Nucleus accumbens (tissue), 56 donors: ENCODE data around the gene FUT7.

Experiments used
- DNase-seq, 56 donors: peaks; one replicate each; lab custom pipeline; 2025; lab: John Stamatoyannopoulos, UW

Gene FUT7

DNA sequence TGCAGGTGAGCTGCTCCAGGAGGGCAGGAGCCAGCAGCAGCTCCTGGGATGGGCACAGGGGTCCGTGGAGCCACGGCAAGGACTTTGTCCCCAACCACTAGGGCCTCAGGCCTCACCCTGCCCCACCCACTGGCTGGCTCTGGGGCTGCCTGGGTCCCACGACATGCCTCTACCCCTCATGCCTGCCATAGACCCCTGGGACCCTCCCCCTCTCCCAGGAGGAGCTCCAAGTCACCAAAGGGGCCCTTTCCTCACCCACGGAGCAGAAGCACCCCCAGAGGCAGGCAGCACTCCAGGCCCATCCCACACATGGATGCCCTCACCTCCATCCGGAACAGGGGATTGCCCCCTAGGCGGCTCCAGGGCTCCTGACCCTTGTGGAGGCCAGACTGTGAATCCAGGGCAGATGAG, 10.3 kb downstream of the FUT7 start:
- no peak for DNase-seq

DNA sequence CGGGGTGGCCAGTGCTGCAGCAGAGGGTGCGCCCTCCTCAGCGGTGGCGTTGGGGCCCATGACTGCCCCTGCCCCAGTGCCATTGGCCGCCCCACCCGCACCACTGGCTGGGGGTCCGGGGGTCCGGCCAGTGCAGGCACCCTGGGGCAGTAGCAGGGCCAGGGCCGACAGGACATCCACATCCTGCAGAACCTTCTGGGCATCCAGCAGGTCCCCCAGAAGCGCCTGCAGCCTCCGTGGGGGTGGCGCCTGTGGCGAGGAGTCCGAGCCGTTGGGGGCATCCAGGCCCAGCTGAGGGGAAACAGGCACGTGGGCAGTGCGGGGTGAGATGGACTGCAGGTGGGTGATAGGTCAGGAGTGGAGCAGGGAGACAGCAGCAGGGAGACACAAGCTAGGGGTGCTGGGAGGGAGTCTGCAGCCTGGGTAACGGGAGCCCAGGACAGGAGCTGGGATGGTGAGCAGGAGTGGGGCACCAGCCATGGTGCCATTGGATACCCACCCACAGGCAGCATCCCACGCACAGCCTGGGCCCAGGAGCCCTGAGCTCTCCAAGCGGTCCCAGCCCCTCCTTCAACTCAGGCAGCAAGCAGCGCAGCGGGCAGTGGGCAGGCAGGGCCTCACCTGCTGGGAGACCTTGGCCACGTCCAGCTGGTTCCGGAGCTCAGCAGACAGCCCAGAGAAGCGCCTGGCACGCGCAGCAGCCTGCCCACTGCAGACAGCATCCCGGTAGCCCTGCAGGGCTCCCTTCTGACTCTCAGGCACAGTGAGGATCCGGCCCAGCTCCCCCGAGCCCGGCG, 10.9 kb downstream of the FUT7 start:
- DNase-seq = no peak

DNA sequence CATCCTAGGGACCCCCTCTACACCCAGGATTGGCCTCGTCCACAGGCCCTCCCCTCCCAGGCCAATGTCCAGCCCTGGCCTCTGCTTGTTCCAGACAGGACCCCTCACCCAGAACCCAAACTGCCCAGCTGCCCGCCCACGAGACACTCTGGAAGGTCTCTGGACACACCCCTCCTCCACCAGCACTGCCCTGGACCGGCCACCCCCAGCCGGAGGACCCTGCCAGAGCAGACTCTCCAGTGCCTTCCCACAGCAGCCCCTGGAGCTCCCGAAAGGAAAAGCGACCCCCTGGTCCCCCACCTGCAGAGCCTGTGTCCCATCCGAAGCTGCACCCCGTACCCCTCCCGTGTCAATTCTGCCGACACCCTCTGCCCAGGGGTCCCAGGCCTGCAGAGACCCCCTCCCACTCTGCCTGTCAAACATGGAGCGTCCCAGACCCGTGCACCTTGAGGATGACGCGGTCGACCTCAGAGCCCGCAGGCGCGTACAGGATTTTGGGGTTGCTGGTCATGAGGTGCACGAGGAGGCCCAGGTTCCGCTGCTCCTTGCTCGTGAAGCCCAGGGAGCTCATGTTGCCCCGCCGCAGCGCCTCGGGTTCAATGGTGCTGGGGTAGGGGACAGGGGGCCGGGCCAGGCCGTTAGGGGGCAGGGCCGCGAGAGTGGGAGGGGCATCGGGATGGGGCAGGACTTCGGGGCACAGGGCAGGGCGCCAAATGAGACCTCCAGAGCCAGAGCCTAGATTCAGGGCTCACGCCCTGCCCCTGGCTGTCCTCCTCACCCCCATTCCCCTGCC, 11.8 kb downstream of the FUT7 start:
- DNase-seq = no peak

DNA sequence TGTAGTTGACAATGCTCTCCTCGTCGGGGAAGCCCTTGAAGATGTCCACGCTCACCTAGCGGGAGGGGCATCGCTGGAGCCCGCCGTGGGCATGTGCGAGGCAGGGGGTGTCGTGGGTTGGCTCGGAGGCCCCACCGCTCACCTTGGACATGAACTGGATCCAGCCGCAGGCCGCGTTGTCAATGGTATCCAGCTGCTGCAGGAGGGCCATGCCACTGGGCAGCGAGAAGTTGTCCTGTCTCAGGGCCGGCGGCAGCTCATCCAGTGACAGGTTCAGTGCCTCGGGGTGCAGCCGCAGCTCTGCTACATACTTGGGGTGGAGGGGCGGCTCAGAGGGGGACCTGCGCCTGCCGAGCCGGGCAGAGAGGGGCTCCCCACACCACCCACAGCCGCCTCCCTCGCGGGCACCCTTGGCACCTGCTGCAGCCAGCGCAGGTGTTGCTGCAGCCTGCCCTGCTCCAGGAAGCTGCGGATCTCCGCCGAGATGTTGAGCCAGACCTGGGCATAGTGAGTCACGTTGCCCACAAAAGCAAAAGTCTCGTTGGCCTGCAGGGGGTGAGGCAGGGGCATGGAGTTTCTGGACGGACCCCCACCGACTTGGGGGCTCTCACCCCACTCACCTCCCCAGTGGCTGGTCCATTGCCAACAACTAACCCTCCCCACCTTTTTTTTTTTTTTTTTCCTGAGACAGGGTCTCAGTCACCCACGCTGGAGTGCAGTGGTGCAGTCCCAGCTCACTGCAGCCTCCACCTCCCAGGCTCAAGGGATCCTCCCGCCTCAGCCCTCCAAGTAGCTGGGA, 12.9 kb downstream of the FUT7 start:
- no peak for DNase-seq

DNA sequence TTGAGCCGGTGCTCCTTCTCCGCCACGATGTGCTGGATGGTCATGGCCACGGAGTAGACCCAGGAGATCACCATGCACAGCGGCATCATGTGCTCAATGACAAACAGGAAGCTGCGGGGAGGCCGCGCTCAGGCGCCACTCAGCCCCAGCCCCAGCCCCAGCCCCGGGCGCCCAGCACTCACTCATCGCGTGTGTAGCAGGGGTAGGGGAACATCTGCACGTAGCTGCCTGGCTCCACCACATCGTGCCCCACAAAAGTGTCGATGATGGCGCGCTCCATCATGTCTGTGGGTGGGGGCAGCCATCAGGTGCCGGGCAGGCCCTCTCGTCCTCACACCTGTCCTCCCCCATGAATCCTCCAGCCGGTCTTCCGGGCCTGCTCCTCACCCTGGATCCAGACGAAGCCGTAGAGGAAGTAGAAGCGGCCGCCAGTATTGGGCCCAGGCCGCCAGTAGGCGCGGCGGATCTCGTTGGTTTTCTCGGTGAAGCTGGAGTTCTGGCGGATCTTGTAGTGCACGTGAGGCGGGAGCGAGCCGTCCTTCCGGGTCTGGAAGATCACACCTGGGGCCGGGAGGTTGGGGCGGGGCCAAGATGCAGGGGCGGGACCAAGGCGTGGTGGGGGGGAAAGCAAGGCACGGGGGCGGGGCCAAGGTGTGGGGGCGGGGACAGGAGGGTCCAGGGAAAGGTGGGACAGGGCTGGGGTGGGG, 13.9 kb downstream of the FUT7 start:
- no peak for DNase-seq

DNA sequence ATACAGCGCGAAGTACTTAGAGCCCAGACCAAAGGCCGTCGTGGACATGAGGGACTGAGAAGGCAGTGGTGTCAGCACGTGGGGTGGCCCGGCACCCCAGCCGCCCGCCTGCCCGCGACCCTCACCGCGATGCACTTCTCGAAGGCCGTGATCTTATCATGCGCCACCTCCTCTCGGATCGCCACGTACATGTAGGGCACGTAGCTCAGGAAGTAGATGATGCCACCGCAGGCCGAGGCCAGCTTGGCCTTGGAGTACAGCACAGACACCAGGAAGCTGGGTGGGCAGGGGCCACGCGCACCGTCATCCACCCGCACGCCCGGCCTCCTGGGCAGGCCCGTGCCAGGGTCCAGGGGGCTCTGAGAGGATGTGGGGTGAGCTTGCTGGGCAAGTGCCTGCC, 14.8 kb downstream of the FUT7 start:
- no peak for DNase-seq

DNA sequence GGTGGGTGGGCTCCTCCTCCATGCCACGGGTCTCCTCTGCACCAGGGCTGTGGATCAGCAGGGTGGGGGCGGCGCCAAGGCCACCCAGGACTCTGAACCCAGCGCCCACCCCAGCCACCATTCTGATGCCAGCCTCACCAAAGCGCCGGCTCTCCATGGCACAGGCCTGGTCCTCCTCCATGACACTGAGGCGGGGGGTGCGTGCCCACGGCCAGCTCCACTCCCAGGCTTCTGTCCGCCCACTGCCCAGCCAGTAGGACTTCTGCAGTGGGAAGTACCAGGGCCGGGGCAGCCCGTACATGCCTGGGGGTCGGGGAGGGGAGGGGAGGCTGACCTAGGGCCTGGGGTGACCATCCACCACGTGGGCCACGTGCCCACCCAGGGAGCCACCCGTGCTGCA, 15.5 kb downstream of the FUT7 start:
- no peak for DNase-seq

DNA sequence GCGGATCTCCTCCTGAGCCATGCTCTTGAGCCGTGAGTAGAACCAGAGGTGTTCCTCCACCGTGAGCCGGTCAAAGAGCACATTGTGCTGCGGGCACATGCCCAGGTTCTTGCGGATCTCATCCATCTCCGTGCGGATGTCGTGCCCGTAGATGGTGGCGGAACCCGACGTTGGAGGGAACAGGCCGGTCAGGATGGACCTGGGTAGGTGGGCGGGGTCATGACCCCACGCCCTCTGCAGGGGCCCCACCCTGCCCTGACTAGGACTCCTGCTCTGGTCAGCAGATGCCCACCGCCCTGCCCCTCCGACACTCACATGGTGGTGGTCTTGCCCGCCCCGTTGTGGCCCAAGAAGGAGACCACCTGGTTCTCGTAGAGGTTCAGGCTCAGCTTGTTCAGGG, 15.9 kb downstream of the FUT7 start:
- DNase-seq = no peak

DNA sequence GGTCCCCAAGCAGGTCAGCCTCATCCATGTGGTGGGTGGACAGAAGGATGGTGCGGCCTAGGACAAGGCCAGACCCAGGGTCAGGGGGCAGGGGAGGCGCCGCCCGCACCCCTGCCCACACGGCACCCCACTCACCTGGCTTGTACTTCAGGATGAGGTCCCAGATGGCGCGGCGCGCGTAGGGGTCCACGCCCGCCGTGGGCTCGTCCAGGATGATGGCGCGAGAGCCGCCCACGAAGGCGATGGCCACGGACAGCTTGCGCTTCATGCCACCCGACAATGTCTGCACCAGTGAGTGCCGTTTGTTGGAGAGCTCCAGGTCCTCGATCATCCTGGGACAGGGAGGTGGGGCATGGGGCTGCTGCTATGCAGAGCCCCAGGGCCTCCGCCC, 16.4 kb downstream of the FUT7 start:
- no peak for DNase-seq

DNA sequence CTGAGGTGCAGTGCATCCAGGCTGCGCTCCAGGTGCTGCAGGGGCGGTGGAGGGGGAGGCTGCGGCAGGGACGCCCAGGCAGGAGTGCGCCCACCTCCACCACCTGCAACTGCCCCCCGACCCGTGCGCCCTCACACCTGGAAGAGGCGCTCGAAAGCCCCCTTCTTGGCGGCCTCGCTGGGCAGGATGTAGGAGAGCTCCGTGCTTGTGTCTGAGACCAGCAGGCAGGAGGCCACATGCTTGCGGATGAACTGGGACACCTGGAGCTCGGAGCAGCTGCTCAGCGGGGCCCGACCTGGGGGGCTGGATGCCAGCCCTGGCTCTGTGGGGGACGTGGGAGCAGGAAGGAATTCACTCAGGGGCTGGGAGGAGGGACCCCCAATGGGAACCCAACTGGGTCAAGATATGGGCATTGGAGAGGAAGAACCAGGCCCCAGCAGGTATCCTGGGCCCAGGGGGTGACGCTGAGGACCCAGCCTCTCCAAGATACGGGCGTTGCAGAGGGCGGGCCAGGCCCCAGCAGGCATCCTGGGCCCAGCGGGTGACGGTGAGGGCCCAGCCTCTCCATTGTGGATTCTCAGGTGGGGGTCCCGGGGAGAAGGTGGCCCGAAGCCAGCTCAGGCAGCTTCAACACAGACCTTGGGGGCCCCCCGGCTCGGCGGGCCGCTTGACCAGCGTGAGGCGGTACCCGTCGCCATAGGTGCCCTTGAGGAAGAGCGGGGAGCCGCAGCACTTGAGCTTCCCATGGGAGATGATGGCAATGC, 16.9 kb downstream of the FUT7 start:
- no peak for DNase-seq

DNA sequence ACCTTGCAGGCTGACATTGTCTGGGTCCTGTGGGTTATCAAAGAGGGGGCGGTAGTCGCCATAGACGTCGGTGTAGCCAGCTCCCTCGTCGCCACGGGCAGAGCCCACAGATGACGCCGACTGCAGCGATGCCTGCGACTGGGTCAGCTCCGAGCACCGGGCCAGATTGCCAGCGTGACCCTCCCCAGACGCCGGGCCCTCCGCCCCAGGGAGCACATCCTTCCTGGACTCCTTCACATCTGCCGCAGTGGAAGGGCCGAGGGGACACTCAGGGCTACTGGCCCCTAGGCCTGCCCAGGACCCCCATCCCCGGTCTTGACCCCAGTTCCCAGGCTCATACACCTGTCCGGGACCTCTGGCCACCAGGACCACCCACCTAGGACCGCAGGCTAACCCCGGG, 17.7 kb downstream of the FUT7 start:
- DNase-seq = no peak

DNA sequence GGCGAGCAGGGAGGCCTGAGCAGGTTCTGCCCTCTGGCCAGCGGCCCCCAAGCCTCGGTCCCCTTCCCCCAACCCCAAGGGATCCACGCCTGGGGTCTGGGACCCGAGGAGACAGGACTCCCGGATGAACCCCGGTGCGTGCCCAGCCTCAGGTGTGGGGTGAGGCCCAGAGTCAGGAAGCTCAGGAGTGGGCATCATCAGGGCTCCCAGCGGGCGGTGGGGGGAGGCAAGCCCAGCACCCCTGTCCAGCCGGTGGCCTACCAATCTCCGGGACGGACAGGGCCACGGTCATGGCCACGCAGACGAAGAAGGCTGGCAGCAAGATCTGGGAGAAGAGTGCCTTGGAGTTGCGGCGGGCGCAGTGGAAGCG, 18.3 kb downstream of the FUT7 start:
- DNase-seq = no peak

DNA sequence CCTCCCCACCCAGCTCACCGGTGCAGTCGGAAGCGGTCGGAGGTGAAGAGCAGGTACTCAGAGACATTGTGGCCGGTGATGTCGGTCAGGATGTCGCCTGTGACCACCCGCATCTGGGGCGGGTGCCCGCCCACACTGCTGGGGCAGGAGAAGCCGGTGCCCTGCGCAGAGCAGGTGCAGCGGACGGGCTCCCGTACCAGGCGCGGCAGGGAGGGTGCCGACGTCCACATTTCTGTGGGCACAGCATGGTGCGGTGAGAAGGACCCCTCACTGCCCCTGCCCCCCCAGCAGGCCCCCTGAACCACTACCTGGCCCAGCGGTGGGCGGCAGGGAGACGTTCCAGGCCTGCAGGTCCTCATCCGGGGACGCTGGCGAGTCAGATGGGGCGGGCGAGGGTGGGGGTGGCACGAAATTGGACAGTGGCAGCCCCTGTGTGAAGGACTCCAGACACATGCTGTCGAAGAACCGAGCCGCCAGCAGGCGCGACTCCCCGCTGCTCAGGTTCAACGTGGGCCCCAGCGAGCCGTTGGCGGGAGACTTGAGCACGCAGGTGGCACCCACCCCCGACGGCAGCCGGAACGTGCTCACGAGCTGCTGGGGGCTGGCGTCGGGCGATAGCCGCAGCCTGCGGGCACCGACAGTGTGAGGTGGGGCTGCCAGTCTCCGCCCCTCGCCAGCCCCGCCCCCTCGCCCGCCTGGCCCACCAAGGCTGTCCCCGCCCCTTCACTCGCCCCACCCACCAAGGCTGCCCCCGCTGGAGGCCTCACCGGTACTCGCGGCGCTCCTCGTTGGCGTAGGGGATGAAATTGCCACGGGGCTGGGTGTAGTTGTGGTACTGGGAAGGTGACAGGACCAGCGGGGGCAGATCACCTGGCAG, 19.0 kb downstream of the FUT7 start:
- DNase-seq = no peak

DNA sequence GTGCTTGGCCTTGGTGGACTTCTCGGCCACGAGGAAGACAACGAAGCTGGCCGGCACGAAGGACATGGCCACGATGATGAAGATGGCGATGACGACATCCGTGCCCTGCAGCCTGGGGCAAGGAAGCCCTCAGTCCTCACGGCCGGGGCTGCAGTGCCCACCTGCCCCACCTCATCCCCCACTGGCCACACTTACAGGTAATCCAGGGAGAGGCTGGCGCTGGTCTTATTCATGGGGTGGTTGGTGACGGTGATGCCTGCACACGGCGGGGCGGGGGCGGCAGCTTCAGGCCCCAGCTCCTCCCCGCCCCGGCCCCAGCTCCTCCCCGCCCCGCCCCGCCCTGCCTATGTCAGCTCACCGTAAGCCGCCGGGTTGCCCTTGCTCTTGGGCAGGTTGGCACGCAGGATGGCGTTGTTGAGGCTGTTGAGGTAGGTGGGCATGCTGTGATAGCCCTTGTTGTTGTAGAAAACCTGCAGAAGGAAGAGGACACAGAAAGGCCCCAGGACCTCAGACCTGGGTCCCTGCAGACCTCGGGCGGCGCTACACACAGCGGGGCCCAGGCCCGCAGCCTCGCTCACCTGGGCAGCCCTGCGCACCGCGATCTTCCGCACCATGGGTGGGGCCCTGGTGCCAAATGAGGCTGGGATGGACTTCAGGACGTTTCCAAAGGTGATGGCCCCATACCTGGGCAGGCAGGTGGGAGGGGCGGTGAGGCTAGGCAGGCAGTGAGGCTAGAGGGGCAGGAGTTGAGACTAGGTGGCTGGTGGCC, 19.8 kb downstream of the FUT7 start:
- DNase-seq = no peak

DNA sequence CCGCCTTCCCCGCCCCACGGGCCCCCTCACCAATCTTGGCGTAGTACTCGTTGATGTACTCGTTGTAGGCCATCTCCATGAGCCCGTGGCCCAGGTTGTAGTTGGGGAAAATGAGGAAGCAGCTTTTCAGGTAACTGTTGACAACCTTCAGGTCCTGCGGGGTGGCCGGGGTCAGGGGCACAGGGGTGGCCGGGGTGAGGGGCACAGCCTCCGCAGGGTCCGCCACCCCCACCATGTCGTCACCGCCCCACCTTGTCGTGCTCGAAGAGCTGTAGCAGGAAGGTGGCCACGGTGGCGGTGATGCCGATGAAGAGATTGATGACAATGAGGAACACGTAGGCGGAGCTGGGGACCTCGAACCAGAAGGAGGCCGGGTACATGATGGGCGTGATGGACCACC, 20.7 kb downstream of the FUT7 start:
- no peak for DNase-seq

DNA sequence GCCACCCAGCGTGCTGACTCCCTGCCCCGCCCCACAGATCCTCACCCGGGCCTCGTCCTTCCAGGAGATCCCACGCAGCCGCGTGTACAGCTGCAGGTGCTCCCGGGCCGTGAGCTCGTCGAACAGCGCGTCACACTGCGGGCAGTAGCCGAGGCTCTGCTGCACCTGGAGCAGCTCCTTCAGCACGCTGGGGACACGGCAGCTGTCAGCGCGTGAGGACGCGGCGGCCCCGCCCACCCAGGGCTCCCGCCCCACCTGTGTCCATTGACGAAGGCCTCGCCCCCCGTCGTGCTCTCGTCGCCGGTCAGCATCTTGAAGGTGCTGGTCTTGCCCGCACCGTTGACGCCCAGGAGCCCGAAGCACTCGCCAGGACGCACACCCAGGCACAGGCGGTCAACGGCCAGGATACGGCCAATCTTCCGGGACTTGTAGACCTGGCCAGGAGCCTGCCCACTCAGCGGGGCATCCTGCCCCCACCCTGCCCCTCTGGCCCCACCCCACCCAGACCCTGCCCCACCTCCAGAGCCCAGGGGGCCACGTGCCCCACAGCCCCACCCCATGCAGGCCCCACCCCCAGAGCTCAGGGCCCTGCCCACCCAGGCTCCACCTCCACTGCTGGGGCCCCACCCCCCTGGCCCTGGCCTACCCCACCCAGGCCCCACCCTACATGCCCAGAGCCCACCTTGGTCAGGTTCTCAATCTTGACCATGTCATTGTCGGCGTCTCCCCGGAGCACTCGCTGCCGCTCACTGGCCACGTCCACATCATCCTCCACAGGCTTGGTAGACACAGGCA, 21.8 kb downstream of the FUT7 start:
- DNase-seq = no peak

DNA sequence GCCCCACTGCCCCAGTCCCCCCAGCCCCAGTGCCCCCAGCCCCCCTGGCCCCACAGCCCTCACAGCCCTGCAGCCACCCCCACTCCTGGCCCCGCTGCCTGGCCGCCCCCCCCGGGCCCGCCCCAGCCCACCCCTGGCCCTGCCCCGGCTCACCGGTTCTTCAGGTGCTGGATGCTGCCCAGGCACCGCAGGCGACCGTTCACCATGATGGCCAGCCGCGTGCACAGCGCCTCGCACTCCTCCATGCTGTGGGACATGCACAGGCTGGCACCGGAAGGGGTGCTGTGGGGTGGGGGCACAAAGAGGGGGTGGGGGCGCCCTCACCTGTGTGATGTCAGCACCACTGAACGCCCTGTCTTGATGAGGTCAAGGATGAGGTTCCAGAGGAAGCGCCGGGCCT, 22.7 kb downstream of the FUT7 start:
- no peak for DNase-seq
